ENCODE measurements around the gene HTRA2.

The HTRA2 gene

GRCh38 chr2:74536166-74536950 is 6.6 kb downstream of the HTRA2 start:
- no peak overlapping the region for H3K4me3 ChIP-seq (ENCODE audit: low read depth, low read length)
- TF ChIP-seq CTCF (IDR thresholded peaks at IDR 0.05; ENCODE audit: borderline replicate concordance, insufficient read depth, low read depth, low read length) = no peak

- no peak for TF ChIP-seq CTCF (IDR thresholded peaks at IDR 0.05; ENCODE audit: borderline replicate concordance, insufficient read depth, low read depth, low read length)
- no peak overlapping the region for H3K4me3 ChIP-seq (ENCODE audit: low read depth, low read length)
Measured at GRCh38 chr2:74537140-74537539, 7.4 kb downstream of the HTRA2 start.

GRCh38 chr2:74538881-74539339 is 9.2 kb downstream of the HTRA2 start:
- no peak for TF ChIP-seq CTCF (IDR thresholded peaks at IDR 0.05; ENCODE audit: borderline replicate concordance, insufficient read depth, low read depth, low read length)
- H3K4me3 ChIP-seq (ENCODE audit: low read depth, low read length) = no peak overlapping the region

GRCh38 chr2:74540291-74540690 is 10.6 kb downstream of the HTRA2 start:
- no peak overlapping the region for H3K4me3 ChIP-seq (ENCODE audit: low read depth, low read length)
- no peak for TF ChIP-seq CTCF (IDR thresholded peaks at IDR 0.05; ENCODE audit: borderline replicate concordance, insufficient read depth, low read depth, low read length)

GRCh38 chr2:74542978-74543377 is 13.2 kb downstream of the HTRA2 start:
- H3K4me3 ChIP-seq (ENCODE audit: low read depth, low read length) = no peak overlapping the region

GRCh38 chr2:74544634-74545033 is 14.9 kb downstream of the HTRA2 start:
- no peak overlapping the region for H3K4me3 ChIP-seq (ENCODE audit: low read depth, low read length)
- TF ChIP-seq CTCF (IDR thresholded peaks at IDR 0.05; ENCODE audit: borderline replicate concordance, insufficient read depth, low read depth, low read length) = 0 out of 2 replicates have a peak, but pooled peaks have one; percentile 5

More at GRCh38 chr2:74542978-74543377, 13.2 kb downstream of the HTRA2 start:
- no peak for TF ChIP-seq CTCF (IDR thresholded peaks at IDR 0.05; ENCODE audit: borderline replicate concordance, insufficient read depth, low read depth, low read length)

- H3K4me3 ChIP-seq (ENCODE audit: low read depth, low read length) = no peak overlapping the region
- TF ChIP-seq CTCF (IDR thresholded peaks at IDR 0.05; ENCODE audit: borderline replicate concordance, insufficient read depth, low read depth, low read length) = no peak
Measured at GRCh38 chr2:74546004-74546403, 16.3 kb downstream of the HTRA2 start.
